PC-3 (cell line): ENCODE data around the gene MLLT3. TPM values are rescaled to one million over a fixed set of nuclear protein-coding genes. Genes with fewer than 3 reads are reported as not detected.

Experiments
- ATAC-seq: fragments of 200-7000 bp; cut with Tn5 transposase; 2 replicates; pipeline ENCODE4 v1.9.1; 2020; ENCODE audit warnings: mild to moderate bottlenecking, moderate library complexity
- Bru-seq: library from RNA; stranded (reverse); fragments of 400-500 nt; gene quantifications from one replicate; lab custom pipeline; 2021; lab: Mats Ljungman, UMichigan
- BruChase-seq, 2 experiments: library from RNA; stranded (reverse); fragments of 400-500 nt; gene quantifications; one replicate each; lab custom pipeline; 2021; lab: Mats Ljungman, UMichigan
- BruUV-seq: library from RNA; stranded (reverse); fragments of 400-500 nt; replicated peaks from 2 replicates; lab custom pipeline; 2021; lab: Mats Ljungman, UMichigan
- CTCF ChIA-PET: fragments of 300-600 bp; sonication (Branson Sonifier 250); formaldehyde crosslinking; loops from one replicate; lab custom pipeline; 2022; ENCODE audit warnings: antibody characterized with exemption; lab: Charles Lee
- POLR2A ChIA-PET: fragments of 300-600 bp; sonication (Branson Sonifier 250); formaldehyde crosslinking; loops from one replicate; lab custom pipeline; 2022; ENCODE audit warnings: antibody characterized with exemption; ENCODE audit not compliant: unreplicated experiment; lab: Charles Lee
- DNase-seq: peaks from one replicate; pipeline ENCODE4 v3.0.0-alpha.2; 2015
- H2AFZ ChIP-seq: fragments of 300-600 bp; sonication (generic); 2 replicates; pipeline ENCODE4 v1.6.0; 2016; ENCODE audit warnings: antibody characterized with exemption, low read length
- H3F3A ChIP-seq: fragments of 300-600 bp; sonication (generic); one replicate; pipeline ENCODE4 v1.6.0; 2017; ENCODE audit warnings: antibody characterized with exemption, low read length, control low read depth, mild to moderate bottlenecking; ENCODE audit not compliant: unreplicated experiment
- H3K27ac ChIP-seq: fragments of 300-600 bp; sonication (generic); 2 replicates; pipeline ENCODE4 v1.5.1; 2016; ENCODE audit warnings: mild to moderate bottlenecking, low read length
- H3K27me3 ChIP-seq: fragments of 300-600 bp; sonication (generic); 2 replicates; pipeline ENCODE4 v1.6.1; 2016; ENCODE audit warnings: low read length, mixed read lengths
- H3K36me3 ChIP-seq: fragments of 300-600 bp; sonication (generic); 2 replicates; pipeline ENCODE4 v1.6.1; 2016; ENCODE audit warnings: low read depth, mixed run types, low read length, mixed read lengths
- H3K4me1 ChIP-seq: fragments of 300-600 bp; sonication (generic); 2 replicates; pipeline ENCODE4 v1.5.1; 2016; ENCODE audit warnings: low read length; ENCODE audit not compliant: insufficient read depth
- H3K4me2 ChIP-seq: fragments of 300-600 bp; sonication (generic); 2 replicates; pipeline ENCODE4 v1.6.0; 2016; ENCODE audit warnings: low read length
- H3K4me3 ChIP-seq: fragments of 300-600 bp; sonication (generic); 2 replicates; pipeline ENCODE4 v1.5.1; 2016; ENCODE audit warnings: mild to moderate bottlenecking, low read length, mixed read lengths
- H3K79me2 ChIP-seq: fragments of 300-600 bp; sonication (generic); 2 replicates; pipeline ENCODE4 v1.6.1; 2017; ENCODE audit warnings: low read length, mixed read lengths
- H3K9ac ChIP-seq: fragments of 300-600 bp; sonication (generic); 2 replicates; pipeline ENCODE4 v1.6.0; 2016; ENCODE audit warnings: mild to moderate bottlenecking, low read length
- H3K9me2 ChIP-seq: fragments of 300-600 bp; sonication (generic); replicated peaks from 2 replicates; pipeline ENCODE4 v1.6.1; 2016; ENCODE audit warnings: mixed run types, low read length, mixed read lengths
- H3K9me3 ChIP-seq: fragments of 300-600 bp; sonication (generic); 2 replicates; pipeline ENCODE4 v1.6.1; 2016; ENCODE audit warnings: low read length, mixed read lengths
- H4K20me1 ChIP-seq: fragments of 300-600 bp; sonication (generic); 2 replicates; pipeline ENCODE4 v1.6.1; 2016; ENCODE audit warnings: low read length, mixed read lengths
- EZH2 ChIP-seq: fragments of 300-600 bp; sonication (generic); IDR thresholded peaks from one replicate; pipeline ENCODE4 v1.6.1; 2017; ENCODE audit warnings: antibody characterized with exemption, mild to moderate bottlenecking, low read length; ENCODE audit not compliant: unreplicated experiment
- EZH2phosphoT487 ChIP-seq: fragments of 300-600 bp; sonication (generic); IDR thresholded peaks from 2 replicates; pipeline ENCODE4 v1.6.1; 2018; ENCODE audit warnings: mild to moderate bottlenecking, antibody characterized with exemption, low read length, borderline replicate concordance
- intact Hi-C: fragments of 100-400 bp; cut with micrococcal nuclease; formaldehyde crosslinking; loops from 2 replicates; pipeline ENCODE4 v1.9.0; 2023
- long read RNA-seq: library from polyadenylated mRNA; unstranded; transcript quantifications from one replicate; pipeline ENCODE4 v2.0.0, GENCODE V29; 2021; ENCODE audit not compliant: unreplicated experiment
- total RNA-seq: library from RNA; depleted of rRNA; stranded (reverse); fragments of >200 nt; gene quantifications from 2 replicates; pipeline ENCODE4 v1.2.3, GENCODE V29; 2014; rRNA removed
- TF ChIP-seq, protein P1 (sequence below): fragments of 300-600 bp; sonication (generic); conservative IDR thresholded peaks from 2 replicates; pipeline ENCODE4 v1.5.1; 2017; ENCODE audit warnings: antibody characterized with exemption, low read depth, mild to moderate bottlenecking, low read length

MLLT3 gene
- 6.4 and 7.1 TPM in 2 replicates for total RNA-seq
- Bru-seq, nascent RNA = percentile 54 among the genes with signal in this experiment
- percentile 41 among the genes with signal in this experiment for BruChase-seq, experiment 1, labeled RNA remaining after a 6-hour chase
- percentile 49 among the genes with signal in this experiment for BruChase-seq, experiment 2, labeled RNA remaining after a 2-hour chase
- long read RNA-seq, full-length matches to known transcripts = 5 of 11 reads
- long read RNA-seq, partial matches to known transcripts = 3 of 11 reads
- long read RNA-seq, other reads (novel, unspliced or antisense) = 3 of 11 reads

DNA sequence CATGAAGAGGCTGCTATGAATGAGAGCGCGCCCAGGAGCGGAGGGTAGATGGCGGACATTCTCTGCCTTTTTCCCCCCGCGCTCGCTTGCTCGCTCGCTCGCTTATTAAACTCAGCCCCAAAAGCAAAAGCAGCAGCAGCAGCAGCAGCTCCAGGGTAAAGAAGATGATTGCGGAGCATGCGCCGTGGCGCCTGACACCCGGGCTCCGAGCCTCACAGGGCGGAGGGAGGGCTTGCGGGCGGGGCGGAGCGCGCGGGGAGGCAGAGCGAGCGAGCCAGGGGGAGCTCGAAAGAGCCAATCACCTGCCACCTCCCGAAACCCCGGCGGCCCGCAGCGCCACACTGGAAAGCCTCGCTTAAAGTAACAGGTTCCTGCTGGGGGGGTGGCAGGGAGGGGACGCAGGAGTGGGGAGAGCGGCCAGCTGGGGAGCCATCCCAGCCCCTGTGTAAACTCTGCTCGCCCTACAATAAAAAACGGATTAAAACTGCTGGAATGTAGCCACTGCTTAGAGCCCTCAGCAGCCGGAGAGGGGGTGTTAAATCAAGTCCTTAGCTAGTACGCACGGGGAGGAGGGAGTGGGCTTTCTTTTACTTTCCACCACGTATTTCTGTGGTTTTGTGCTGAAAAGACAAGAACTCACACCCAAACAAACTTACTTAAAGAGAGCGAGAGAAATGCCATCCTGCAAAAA, at the start of gene MLLT3:
Gene MLLT3, minus strand, starts transcription at position 170 of the 691 bp plus-strand sequence.
- no peaks in the 10 kb centered on the region for H3K9me2 ChIP-seq
- POLR2A ChIA-PET = interaction anchor here (0.6 to 0.8 kb wide), 8 partner anchors 27 to 244 kb away, joined by 3 to 16 read pairs (median 6); no protein-coding TSS in a partner anchor
- H3K79me2 ChIP-seq = no peaks in the 10 kb centered on the region
- H3F3A ChIP-seq = peaks cover 9% of the 10 kb centered on the region
- H3K27ac ChIP-seq = peak within 1 kb of the TSS; percentile 45
- no peaks in the 10 kb centered on the region for H3K27me3 ChIP-seq
- H4K20me1 ChIP-seq = no peaks in the 10 kb centered on the region
- peak within 1 kb of the TSS; percentile 87 for H3K4me3 ChIP-seq
- no TSS peak for BruUV-seq
- peaks cover 26% of the 10 kb centered on the region for H3K4me1 ChIP-seq
- H3K36me3 ChIP-seq = no peaks in the 10 kb centered on the region
- H2AFZ ChIP-seq = peak within 1 kb of the TSS; percentile 89
- ATAC-seq (peak; percentile 70), DNase-seq (peak; percentile 88)
- no peaks in the 10 kb centered on the region for H3K9me3 ChIP-seq
- CTCF ChIA-PET = interaction anchor here (0.5 to 1.3 kb wide), 6 partner anchors 11 to 330 kb away, joined by 4 to 13 read pairs (median 4); no protein-coding TSS in a partner anchor
- peak within 1 kb of the TSS; percentile 91 for H3K4me2 ChIP-seq
- TF ChIP-seq EZH2 (no peak), EZH2phosphoT487 (no peak)
- TF ChIP-seq, protein P1, sequence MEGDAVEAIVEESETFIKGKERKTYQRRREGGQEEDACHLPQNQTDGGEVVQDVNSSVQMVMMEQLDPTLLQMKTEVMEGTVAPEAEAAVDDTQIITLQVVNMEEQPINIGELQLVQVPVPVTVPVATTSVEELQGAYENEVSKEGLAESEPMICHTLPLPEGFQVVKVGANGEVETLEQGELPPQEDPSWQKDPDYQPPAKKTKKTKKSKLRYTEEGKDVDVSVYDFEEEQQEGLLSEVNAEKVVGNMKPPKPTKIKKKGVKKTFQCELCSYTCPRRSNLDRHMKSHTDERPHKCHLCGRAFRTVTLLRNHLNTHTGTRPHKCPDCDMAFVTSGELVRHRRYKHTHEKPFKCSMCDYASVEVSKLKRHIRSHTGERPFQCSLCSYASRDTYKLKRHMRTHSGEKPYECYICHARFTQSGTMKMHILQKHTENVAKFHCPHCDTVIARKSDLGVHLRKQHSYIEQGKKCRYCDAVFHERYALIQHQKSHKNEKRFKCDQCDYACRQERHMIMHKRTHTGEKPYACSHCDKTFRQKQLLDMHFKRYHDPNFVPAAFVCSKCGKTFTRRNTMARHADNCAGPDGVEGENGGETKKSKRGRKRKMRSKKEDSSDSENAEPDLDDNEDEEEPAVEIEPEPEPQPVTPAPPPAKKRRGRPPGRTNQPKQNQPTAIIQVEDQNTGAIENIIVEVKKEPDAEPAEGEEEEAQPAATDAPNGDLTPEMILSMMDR = no peak
- peak within 1 kb of the TSS; percentile 72 for H3K9ac ChIP-seq
- intact Hi-C loops = loop anchor here (5.0 kb wide), 3 partner anchors 200 to 360 kb away; no protein-coding TSS in a partner anchor

DNA sequence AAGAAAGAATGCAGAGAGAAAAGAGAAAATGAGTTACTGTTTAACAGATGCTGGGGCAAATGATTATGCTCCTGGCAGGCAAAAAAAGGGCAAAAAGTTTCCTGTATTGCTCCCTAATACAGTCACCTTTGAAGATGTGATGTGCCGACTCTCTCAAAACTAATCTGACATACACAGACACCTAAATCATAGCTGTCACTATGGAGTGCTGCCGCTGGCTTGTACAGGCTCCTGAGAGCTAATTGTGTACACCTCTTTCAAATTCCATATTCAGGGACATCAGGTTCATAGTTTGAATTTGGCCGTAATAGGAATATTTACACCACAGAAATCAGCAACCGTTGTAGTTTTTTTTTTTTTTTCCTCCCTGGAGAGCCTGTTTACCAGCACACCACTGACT, 49.3 kb upstream of the MLLT3 start:
- no peaks in the 10 kb centered on the region for H3K27me3 ChIP-seq
- no peaks in the 10 kb centered on the region for H3K79me2 ChIP-seq
- no peaks in the 10 kb centered on the region for H3F3A ChIP-seq
- no peaks in the 10 kb centered on the region for H3K36me3 ChIP-seq
- no peak overlapping the region for H2AFZ ChIP-seq
- H3K9ac ChIP-seq = no peak overlapping the region
- H3K4me1 ChIP-seq = no peaks in the 10 kb centered on the region
- no peaks in the 10 kb centered on the region for H3K9me3 ChIP-seq
- ATAC-seq = no peak
- POLR2A ChIA-PET = no interaction called here
- no peak overlapping the region for H3K27ac ChIP-seq
- TF ChIP-seq, protein P1 = no peak
- TF ChIP-seq EZH2 = no peak
- CTCF ChIA-PET = no interaction called here
- H3K4me3 ChIP-seq = no peak overlapping the region
- intact Hi-C loops = no loop called here
- H3K4me2 ChIP-seq = no peak overlapping the region
- no peak for DNase-seq
- no TSS peak for BruUV-seq
- H3K9me2 ChIP-seq = no peaks in the 10 kb centered on the region
- H4K20me1 ChIP-seq = no peaks in the 10 kb centered on the region
